HEK293 (cell line): ENCODE data around the gene USP7.
A peak's percentile ranks its signal among the peaks of the same experiment; 100 is the strongest.

Source experiments
- ATF2 ChIP-seq: fragments of 450-650 bp; formaldehyde crosslinking; IDR thresholded peaks from 2 replicates; pipeline ENCODE4 v1.5.1; 2016; ENCODE audit warnings: missing biosample characterization, missing genetic modification characterization, low read depth
- CTCF ChIP-seq: fragments of 450-650 bp; formaldehyde crosslinking; IDR thresholded peaks from 2 replicates; pipeline ENCODE4 v1.5.1; 2016; ENCODE audit warnings: missing biosample characterization, missing genetic modification characterization
- PRDM2 ChIP-seq: fragments of 450-650 bp; formaldehyde crosslinking; IDR thresholded peaks from 2 replicates; pipeline ENCODE4 v1.5.1; 2016; ENCODE audit warnings: missing biosample characterization, missing genetic modification characterization, borderline replicate concordance
- PRDM4 ChIP-seq: fragments of 450-650 bp; formaldehyde crosslinking; IDR thresholded peaks from 2 replicates; pipeline ENCODE4 v1.5.1; 2017; ENCODE audit warnings: missing biosample characterization, missing genetic modification characterization
- SETDB1 ChIP-seq: IDR thresholded peaks from one replicate; pipeline ENCODE4 v1.6.1; 2017; ENCODE audit warnings: mild to moderate bottlenecking, low read length, moderate library complexity, mixed read lengths; ENCODE audit not compliant: insufficient read length
- ZBTB7A ChIP-seq: fragments of 450-650 bp; formaldehyde crosslinking; IDR thresholded peaks from 2 replicates; pipeline ENCODE4 v1.5.1; 2016; ENCODE audit warnings: low read depth, missing biosample characterization, missing genetic modification characterization
- ZNF121 ChIP-seq: fragments of 450-650 bp; formaldehyde crosslinking; IDR thresholded peaks from 2 replicates; pipeline ENCODE4 v1.5.1; 2016; ENCODE audit warnings: missing biosample characterization, missing genetic modification characterization
- ZNF19 ChIP-seq: fragments of 450-650 bp; formaldehyde crosslinking; IDR thresholded peaks from 2 replicates; pipeline ENCODE4; 2016; ENCODE audit warnings: missing biosample characterization, missing genetic modification characterization, low read depth
- ZNF223 ChIP-seq: fragments of 450-650 bp; formaldehyde crosslinking; IDR thresholded peaks from 2 replicates; pipeline ENCODE4 v1.5.1; 2016; ENCODE audit warnings: missing biosample characterization, missing genetic modification characterization
- ZNF239 ChIP-seq: fragments of 450-650 bp; formaldehyde crosslinking; IDR thresholded peaks from 2 replicates; pipeline ENCODE4 v1.5.1; 2016; ENCODE audit warnings: missing biosample characterization, missing genetic modification characterization
- ZNF398 ChIP-seq: fragments of 450-650 bp; formaldehyde crosslinking; IDR thresholded peaks from 2 replicates; pipeline ENCODE4 v1.5.1; 2017; ENCODE audit warnings: missing biosample characterization, missing genetic modification characterization
- ZNF645 ChIP-seq: fragments of 450-650 bp; formaldehyde crosslinking; IDR thresholded peaks from 2 replicates; pipeline ENCODE4; 2016; ENCODE audit warnings: missing biosample characterization, missing genetic modification characterization

- TF ChIP-seq ZNF645 (no peak), CTCF (tag by site-specific recombination) (no peak), SETDB1 (no peak), ZNF19 (tag by site-specific recombination) (no peak), ZNF121 (0 out of 2 replicates have a peak, but pooled peaks have one; percentile 25), PRDM2 (tag by site-specific recombination) (no peak), ATF2 (tag by site-specific recombination) (no peak), ZNF223 (tag by site-specific recombination) (no peak), ZNF239 (tag by site-specific recombination) (no peak), ZNF398 (tag by site-specific recombination) (no peak), PRDM4 (no peak), ZBTB7A (tag by site-specific recombination) (no peak)
Observed at GRCh38 chr16:8845699-8846298, 117.9 kb downstream of the USP7 start.
